ENCODE measurements around the gene CST11. TPM values are rescaled to one million over a fixed set of nuclear protein-coding genes. Genes with fewer than 3 reads are reported as not detected.
A peak's percentile ranks its signal among the peaks of the same experiment; 100 is the strongest.

Gene CST11
- total and polyA plus RNA-seq, 9 of the 15 experiments (the other 6 are each of a cell fraction or from before 2014, with no cell fraction given) = not detected

DNA sequence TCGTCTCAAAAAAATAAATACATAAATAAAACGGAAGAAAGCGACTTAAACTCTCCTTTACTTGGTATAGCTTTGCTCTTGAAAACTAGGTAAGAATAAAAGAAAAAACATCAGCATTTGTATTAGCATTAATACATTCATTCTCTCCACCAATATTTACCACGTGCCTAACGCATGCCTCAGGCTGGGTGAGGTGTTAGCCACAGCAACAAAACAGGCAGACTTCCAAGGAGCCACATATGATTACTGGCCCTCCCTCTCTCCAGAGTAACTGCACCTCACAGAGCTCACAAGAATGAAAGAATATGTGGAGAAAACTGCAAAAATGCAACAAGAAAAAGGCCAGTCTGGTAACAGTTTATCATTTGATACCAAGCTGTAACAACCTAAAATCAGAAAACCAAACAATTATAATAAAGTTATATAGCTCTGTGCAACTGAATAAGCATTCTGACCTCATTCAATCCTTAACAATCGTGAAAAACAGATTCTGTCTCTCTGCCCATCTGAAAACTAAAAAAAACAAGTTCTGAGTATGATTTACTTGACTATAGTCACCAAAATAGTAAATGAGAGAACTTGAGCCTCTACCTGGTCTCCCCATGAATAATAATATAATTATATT lies 36.6 kb downstream of the CST11 start (continued):
- TF ChIP-seq, protein P1, sequence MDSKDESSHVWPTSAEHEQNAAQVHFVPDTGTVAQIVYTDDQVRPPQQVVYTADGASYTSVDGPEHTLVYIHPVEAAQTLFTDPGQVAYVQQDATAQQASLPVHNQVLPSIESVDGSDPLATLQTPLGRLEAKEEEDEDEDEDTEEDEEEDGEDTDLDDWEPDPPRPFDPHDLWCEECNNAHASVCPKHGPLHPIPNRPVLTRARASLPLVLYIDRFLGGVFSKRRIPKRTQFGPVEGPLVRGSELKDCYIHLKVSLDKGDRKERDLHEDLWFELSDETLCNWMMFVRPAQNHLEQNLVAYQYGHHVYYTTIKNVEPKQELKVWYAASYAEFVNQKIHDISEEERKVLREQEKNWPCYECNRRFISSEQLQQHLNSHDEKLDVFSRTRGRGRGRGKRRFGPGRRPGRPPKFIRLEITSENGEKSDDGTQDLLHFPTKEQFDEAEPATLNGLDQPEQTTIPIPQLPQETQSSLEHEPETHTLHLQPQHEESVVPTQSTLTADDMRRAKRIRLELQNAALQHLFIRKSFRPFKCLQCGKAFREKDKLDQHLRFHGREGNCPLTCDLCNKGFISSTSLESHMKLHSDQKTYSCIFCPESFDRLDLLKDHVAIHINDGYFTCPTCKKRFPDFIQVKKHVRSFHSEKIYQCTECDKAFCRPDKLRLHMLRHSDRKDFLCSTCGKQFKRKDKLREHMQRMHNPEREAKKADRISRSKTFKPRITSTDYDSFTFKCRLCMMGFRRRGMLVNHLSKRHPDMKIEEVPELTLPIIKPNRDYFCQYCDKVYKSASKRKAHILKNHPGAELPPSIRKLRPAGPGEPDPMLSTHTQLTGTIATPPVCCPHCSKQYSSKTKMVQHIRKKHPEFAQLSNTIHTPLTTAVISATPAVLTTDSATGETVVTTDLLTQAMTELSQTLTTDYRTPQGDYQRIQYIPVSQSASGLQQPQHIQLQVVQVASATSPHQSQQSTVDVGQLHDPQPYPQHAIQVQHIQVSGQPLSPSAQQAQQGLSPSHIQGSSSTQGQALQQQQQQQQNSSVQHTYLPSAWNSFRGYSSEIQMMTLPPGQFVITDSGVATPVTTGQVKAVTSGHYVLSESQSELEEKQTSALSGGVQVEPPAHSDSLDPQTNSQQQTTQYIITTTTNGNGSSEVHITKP (IDR thresholded peaks at IDR 0.05; ENCODE audit: partially characterized antibody) = no peak
- TF ChIP-seq, protein P2, sequence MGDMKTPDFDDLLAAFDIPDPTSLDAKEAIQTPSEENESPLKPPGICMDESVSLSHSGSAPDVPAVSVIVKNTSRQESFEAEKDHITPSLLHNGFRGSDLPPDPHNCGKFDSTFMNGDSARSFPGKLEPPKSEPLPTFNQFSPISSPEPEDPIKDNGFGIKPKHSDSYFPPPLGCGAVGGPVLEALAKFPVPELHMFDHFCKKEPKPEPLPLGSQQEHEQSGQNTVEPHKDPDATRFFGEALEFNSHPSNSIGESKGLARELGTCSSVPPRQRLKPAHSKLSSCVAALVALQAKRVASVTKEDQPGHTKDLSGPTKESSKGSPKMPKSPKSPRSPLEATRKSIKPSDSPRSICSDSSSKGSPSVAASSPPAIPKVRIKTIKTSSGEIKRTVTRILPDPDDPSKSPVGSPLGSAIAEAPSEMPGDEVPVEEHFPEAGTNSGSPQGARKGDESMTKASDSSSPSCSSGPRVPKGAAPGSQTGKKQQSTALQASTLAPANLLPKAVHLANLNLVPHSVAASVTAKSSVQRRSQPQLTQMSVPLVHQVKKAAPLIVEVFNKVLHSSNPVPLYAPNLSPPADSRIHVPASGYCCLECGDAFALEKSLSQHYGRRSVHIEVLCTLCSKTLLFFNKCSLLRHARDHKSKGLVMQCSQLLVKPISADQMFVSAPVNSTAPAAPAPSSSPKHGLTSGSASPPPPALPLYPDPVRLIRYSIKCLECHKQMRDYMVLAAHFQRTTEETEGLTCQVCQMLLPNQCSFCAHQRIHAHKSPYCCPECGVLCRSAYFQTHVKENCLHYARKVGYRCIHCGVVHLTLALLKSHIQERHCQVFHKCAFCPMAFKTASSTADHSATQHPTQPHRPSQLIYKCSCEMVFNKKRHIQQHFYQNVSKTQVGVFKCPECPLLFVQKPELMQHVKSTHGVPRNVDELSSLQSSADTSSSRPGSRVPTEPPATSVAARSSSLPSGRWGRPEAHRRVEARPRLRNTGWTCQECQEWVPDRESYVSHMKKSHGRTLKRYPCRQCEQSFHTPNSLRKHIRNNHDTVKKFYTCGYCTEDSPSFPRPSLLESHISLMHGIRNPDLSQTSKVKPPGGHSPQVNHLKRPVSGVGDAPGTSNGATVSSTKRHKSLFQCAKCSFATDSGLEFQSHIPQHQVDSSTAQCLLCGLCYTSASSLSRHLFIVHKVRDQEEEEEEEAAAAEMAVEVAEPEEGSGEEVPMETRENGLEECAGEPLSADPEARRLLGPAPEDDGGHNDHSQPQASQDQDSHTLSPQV (IDR thresholded peaks at IDR 0.05) = peak; percentile 41; the same call in 1 of the 2 replicates
- TF ChIP-seq ZNF347 (CRISPR knock-in tag; IDR thresholded peaks at IDR 0.05; ENCODE audit: low read depth) (no peak), MNT (conservative IDR thresholded peaks at IDR 0.05) (0 out of 4 replicates have a peak, but pooled peaks of 1 of the 2 experiments have one; percentile 44)
